SK-N-MC (cell line): ENCODE results near the gene TMEM154.

Experiments
- DNase-seq: peaks from one replicate; pipeline ENCODE4 v3.0.0-alpha.2; 2011; ENCODE audit warnings: low read depth, low spot score
- H3K27ac ChIP-seq: fragments of 200-600 bp; sonication (generic); 2 replicates; pipeline ENCODE4 v1.5.1; 2016; ENCODE audit warnings: mixed run types
- H3K36me3 ChIP-seq: fragments of 200-600 bp; sonication (generic); 2 replicates; pipeline ENCODE4 v1.6.1; 2017; ENCODE audit warnings: antibody characterized with exemption, low read length, mixed read lengths; ENCODE audit not compliant: insufficient read depth
- H3K4me3 ChIP-seq: fragments of 200-600 bp; sonication (generic); 2 replicates; pipeline ENCODE4 v1.5.1; 2016
- H3K9ac ChIP-seq: fragments of 200-600 bp; sonication (generic); 2 replicates; pipeline ENCODE4 v1.8.0; 2017; ENCODE audit warnings: mixed run types, mixed read lengths; ENCODE audit not compliant: insufficient read length
- H3K9me3 ChIP-seq: fragments of 200-600 bp; sonication (generic); 2 replicates; pipeline ENCODE4 v1.6.1; 2017; ENCODE audit warnings: low read depth, mild to moderate bottlenecking, antibody characterized with exemption, low read length, moderate library complexity, mixed read lengths
- EZH2 ChIP-seq: fragments of 200-600 bp; sonication (generic); IDR thresholded peaks from one replicate; pipeline ENCODE4 v1.6.1; 2017; ENCODE audit warnings: antibody characterized with exemption
- FOXP2 ChIP-seq: optimal IDR thresholded peaks from 2 replicates; pipeline ENCODE3; 2011; ENCODE audit warnings: mild to moderate bottlenecking, moderate library complexity; ENCODE audit not compliant: insufficient read depth; ENCODE audit errors: extremely low read length, control extremely low read depth
- POLR2AphosphoS5 ChIP-seq: IDR thresholded peaks from 2 replicates; pipeline ENCODE4 v1.6.1; 2012; ENCODE audit warnings: mild to moderate bottlenecking, low read depth, low read length, borderline replicate concordance

TMEM154 gene

DNA sequence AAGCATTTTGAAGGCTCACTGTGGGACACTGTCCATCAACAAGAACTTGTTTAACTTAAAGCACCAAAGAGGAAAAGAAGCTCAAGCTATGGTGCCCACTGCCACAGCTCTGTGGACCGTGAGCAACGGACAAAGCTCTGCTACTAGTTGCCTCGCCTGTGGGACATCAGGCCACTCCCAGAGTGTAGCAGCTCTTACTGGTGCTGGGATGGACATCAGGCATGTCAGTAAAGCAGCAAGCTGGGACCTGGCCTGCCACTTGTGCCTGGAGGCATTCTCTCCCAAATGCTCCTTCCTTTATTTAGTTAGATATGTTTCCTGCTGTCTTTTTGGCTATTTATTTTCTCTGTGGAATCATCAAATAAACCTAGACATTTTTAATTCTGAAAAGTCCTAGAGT lies 46.7 kb downstream of the TMEM154 start:
- TF ChIP-seq POLR2AphosphoS5 (no peak), EZH2 (no peak), FOXP2 (no peak)
- DNase-seq, result no peak
- no peak overlapping the region for H3K4me3 ChIP-seq
- H3K36me3 ChIP-seq, result no peaks in the 10 kb centered on the region
- H3K9ac ChIP-seq, result no peak overlapping the region
- no peaks in the 10 kb centered on the region for H3K9me3 ChIP-seq
- H3K27ac ChIP-seq, result no peak overlapping the region

DNA sequence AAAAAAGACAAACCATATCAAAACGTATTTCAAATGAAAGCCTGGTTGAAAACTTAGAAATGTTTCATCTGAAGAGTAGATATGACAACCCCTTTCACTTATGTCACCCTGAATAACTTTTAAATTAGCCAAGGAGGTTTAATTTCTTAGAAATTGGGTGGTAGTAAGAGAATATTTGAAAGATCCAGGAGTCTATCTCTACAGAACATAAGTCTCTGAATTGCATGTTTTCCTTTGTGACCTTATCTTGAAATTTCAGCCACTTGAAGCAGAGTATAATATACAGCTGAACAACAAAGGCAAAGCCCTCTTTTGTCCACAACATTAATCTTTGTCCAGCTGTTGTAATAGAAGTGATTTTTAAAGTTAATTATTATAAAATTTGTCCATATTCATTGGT lies 49.5 kb downstream of the TMEM154 start:
- DNase-seq, result no peak
- TF ChIP-seq POLR2AphosphoS5, result no peak
- no peak overlapping the region for H3K9ac ChIP-seq
- no peaks in the 10 kb centered on the region for H3K36me3 ChIP-seq
- no peak overlapping the region for H3K27ac ChIP-seq
- H3K9me3 ChIP-seq, result no peaks in the 10 kb centered on the region
- H3K4me3 ChIP-seq, result no peak overlapping the region

DNA sequence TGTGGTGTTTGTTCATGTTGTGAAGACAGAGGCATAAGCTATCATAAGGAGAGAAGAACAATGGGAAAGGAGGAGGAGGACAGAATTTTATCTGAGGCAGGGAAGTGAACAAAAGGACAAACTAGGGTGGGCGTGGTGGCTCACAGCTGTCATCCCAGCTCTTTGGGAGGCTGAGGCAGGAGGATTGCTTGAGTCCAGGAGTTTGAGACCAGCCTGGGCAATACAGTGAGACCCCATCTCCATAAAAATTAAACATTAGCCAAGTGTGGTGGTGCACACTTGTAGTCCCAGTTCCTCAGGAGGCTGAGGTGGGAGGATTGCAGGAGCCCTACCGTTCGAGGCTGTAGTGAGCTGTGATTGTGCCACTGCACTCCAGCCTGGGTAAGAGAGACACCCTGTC lies 49.9 kb downstream of the TMEM154 start:
- Histone ChIP-seq H3K9ac (no peak overlapping the region), H3K9me3 (no peaks in the 10 kb centered on the region), H3K27ac (no peak overlapping the region), H3K4me3 (no peak overlapping the region), H3K36me3 (no peaks in the 10 kb centered on the region)
- no peak for DNase-seq
- no peak for TF ChIP-seq FOXP2
- TF ChIP-seq POLR2AphosphoS5, result no peak
- no peak for TF ChIP-seq EZH2

DNA sequence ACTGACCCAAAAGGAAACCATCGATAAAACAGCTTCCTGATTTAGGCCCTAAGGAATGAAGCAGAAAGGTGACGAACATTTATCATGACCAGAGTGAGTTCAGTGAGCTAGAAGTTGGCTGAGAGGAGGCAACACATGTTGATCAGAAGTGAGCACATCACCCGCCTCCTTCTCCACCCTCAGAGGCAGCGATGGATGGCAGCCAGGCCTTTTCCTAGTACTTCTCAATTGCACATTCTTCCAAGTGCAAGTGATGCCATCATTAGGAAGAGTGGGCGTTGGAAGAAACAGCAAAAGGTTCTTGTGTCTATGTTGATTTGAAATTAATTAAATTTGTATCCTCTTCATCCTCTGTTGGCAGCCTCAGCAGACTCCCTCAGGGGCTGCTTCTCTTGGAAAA lies 51.7 kb downstream of the TMEM154 start:
- no peak for TF ChIP-seq FOXP2
- no peak for TF ChIP-seq POLR2AphosphoS5
- TF ChIP-seq EZH2, result no peak
- Histone ChIP-seq H3K9ac (no peak overlapping the region), H3K27ac (no peak overlapping the region), H3K36me3 (no peaks in the 10 kb centered on the region), H3K9me3 (no peaks in the 10 kb centered on the region), H3K4me3 (no peak overlapping the region)
- no peak for DNase-seq

DNA sequence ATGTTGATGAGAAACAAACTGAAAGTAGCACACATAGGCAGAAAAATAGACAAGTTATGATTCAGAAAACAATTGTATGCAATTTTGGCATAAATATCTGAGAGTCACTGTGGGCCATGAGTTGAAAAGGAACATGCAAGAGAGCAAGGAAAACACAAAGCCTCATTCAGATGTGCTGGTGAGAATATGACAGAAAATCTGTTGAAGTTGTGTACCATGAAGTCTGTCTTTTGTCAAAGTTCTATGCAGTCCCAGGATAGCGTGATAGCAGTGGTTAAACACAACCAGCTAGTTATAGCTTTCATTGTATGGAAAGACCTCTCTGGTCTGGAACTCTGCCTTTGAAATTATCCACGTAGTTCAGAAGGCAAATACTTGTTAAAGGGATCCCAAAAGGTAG lies 53.0 kb downstream of the TMEM154 start:
- DNase-seq, result no peak
- H3K36me3 ChIP-seq, result no peaks in the 10 kb centered on the region
- no peak overlapping the region for H3K9ac ChIP-seq
- H3K4me3 ChIP-seq, result no peak overlapping the region
- no peak for TF ChIP-seq POLR2AphosphoS5
- no peak for TF ChIP-seq FOXP2
- no peak for TF ChIP-seq EZH2
- H3K9me3 ChIP-seq, result no peaks in the 10 kb centered on the region
- H3K27ac ChIP-seq, result no peak overlapping the region

DNA sequence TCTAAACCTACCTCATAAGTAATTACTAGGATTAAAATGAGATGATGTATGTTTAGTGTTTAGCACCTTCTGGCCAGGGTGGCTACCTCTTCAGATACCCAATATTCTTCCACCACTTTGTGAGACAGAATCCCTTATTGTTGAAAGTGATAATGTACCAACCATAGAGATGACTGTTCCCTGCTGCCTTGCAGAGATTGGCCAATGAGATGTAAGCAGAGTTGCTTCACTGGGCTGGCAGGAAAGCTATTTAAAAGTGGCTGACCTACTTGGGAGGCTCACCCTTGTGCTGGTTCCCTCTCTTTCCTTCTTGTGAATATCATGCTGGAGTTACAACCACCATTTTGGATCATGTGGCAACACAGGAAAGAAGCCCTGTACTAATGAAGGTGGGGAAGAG lies 58.9 kb downstream of the TMEM154 start:
- no peaks in the 10 kb centered on the region for H3K9me3 ChIP-seq
- DNase-seq, result no peak
- no peak overlapping the region for H3K4me3 ChIP-seq
- no peak overlapping the region for H3K9ac ChIP-seq
- H3K36me3 ChIP-seq, result no peaks in the 10 kb centered on the region
- no peak for TF ChIP-seq EZH2
- no peak for TF ChIP-seq POLR2AphosphoS5
- TF ChIP-seq FOXP2, result no peak
- H3K27ac ChIP-seq, result no peak overlapping the region

DNA sequence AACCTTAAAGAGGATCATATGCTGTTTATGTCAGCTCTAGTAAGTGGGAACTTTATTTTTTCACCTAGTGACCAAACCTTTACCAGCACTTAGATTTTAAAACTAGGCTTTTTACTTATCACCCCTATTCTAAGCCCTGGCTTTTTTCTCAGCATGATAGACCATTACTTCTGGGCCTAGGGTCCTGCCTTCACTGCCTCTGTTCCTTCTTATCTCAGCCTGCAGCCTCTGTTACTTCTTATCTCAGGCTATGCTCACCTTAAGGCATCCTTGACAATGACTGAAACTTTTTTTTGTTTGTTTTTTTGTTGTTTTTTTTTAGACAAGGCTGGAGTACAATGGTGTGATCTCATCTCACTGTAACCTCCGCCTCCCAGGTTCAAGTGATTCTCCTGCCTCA lies 59.6 kb downstream of the TMEM154 start:
- no peaks in the 10 kb centered on the region for H3K9me3 ChIP-seq
- TF ChIP-seq EZH2 (no peak), POLR2AphosphoS5 (no peak), FOXP2 (no peak)
- H3K27ac ChIP-seq, result no peak overlapping the region
- no peak for DNase-seq
- no peak overlapping the region for H3K4me3 ChIP-seq
- no peak overlapping the region for H3K9ac ChIP-seq
- H3K36me3 ChIP-seq, result no peaks in the 10 kb centered on the region

DNA sequence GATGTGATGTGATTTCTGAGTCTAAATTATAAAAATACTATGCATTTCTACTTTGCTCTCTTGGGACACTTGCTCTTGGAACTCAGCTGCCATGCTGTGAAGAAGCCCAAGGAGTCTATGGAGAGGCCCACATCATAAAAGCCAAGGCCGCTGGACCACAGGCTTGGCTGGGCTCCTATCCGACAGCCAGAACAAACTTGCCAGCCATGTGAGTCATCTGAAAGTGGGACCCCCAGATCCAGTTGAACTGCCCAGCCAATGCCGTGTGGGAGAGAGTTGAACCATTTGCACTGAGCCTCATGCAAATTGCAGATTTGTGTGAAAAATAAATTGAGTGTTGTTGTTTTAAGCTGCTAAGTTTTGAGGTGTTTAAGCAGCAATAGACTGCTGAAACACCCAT lies 60.2 kb downstream of the TMEM154 start:
- TF ChIP-seq EZH2 (no peak), POLR2AphosphoS5 (no peak), FOXP2 (no peak)
- no peak for DNase-seq
- Histone ChIP-seq H3K27ac (no peak overlapping the region), H3K36me3 (no peaks in the 10 kb centered on the region), H3K9ac (no peak overlapping the region), H3K9me3 (no peaks in the 10 kb centered on the region), H3K4me3 (no peak overlapping the region)

DNA sequence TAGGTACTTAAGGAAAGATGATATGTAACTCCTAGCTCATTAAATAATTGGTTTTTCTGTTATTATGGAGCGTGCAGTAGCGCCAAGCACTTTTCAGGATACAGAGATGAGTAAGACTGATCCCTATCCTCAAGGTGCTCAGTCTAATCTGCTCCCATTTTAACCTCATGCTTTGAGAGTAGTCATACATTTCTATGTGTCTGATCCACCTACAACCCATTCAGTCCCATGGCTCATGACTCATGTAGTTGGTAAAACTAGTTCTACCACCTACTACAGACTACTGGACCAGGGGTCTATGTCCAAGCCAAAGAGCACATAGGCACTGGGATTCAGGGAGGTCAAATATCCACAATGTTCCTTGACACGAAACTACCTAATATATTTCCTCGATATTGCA lies 60.8 kb downstream of the TMEM154 start:
- Histone ChIP-seq H3K9ac (no peak overlapping the region), H3K36me3 (no peaks in the 10 kb centered on the region), H3K4me3 (no peak overlapping the region), H3K9me3 (no peaks in the 10 kb centered on the region), H3K27ac (no peak overlapping the region)
- no peak for DNase-seq
- no peak for TF ChIP-seq FOXP2
- no peak for TF ChIP-seq POLR2AphosphoS5
- TF ChIP-seq EZH2, result no peak

DNA sequence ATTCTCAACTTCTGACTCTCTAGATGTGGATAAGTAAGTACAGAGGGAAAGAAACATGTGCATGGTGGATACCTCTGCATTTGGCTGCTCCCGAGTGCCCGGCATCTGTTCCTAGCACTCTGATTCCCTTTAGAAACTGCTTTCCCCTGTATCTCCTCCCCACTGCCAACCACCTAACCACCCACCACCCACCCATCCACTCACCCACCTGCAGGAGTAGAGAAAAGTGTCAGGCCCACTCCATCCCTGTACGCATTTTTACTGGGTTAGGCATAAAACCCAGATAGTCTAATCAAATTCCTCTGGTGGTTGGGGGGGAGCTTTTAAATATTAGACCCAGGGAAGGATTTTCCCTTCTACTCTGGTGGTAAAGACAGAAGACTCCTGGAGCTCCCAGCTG lies 63.0 kb downstream of the TMEM154 start:
- Histone ChIP-seq H3K36me3 (no peaks in the 10 kb centered on the region), H3K27ac (no peak overlapping the region), H3K9ac (no peak overlapping the region), H3K4me3 (no peak overlapping the region), H3K9me3 (no peaks in the 10 kb centered on the region)
- TF ChIP-seq EZH2 (no peak), FOXP2 (no peak), POLR2AphosphoS5 (no peak)
- DNase-seq, result no peak
